Erythroblast (primary cell): ENCODE data around the gene ACSF3.

Experiments used
- DNase-seq, 2 experiments: peaks; one replicate each; lab custom pipeline; 2025; lab: John Stamatoyannopoulos, UW
- GATA1 ChIP-seq: IDR thresholded peaks from 2 replicates; pipeline ENCODE4 v1.6.1; 2011; ENCODE audit warnings: low read depth, mild to moderate bottlenecking, control low read depth, low read length, moderate library complexity
- POLR2A ChIP-seq: IDR thresholded peaks from 2 replicates; pipeline ENCODE4 v1.6.1; 2011; ENCODE audit warnings: mild to moderate bottlenecking, low read length

Gene ACSF3

GRCh38 chr16:89072548-89073130 is 21.0 kb upstream of the ACSF3 start:
- no peak for DNase-seq
- TF ChIP-seq GATA1 (no peak), POLR2A (no peak)

- no peak for DNase-seq
- TF ChIP-seq GATA1: no peak
- no peak for TF ChIP-seq POLR2A
Measured at GRCh38 chr16:89073346-89074071, 20.1 kb upstream of the ACSF3 start.

GRCh38 chr16:89074072-89074674 is 19.5 kb upstream of the ACSF3 start:
- peak; percentile 54 to 74 for DNase-seq

- DNase-seq: peak; percentile 26 to 54
- no peak for TF ChIP-seq GATA1
- no peak for TF ChIP-seq POLR2A
Measured at GRCh38 chr16:89074803-89075688, 18.6 kb upstream of the ACSF3 start.

GRCh38 chr16:89076159-89076558 is 17.5 kb upstream of the ACSF3 start:
- no peak for TF ChIP-seq POLR2A
- no peak for TF ChIP-seq GATA1
- DNase-seq: no peak

GRCh38 chr16:89077076-89077475 is 16.6 kb upstream of the ACSF3 start:
- no peak for DNase-seq
- TF ChIP-seq GATA1 (no peak), POLR2A (no peak)

- TF ChIP-seq POLR2A (no peak), GATA1 (no peak)
- DNase-seq: no peak
Measured at GRCh38 chr16:89078172-89078571, 15.5 kb upstream of the ACSF3 start.

- no peak for DNase-seq
- TF ChIP-seq GATA1: no peak
- no peak for TF ChIP-seq POLR2A
Measured at GRCh38 chr16:89079434-89079980, 14.1 kb upstream of the ACSF3 start.

- TF ChIP-seq POLR2A (no peak), GATA1 (no peak)
- no peak for DNase-seq
Measured at GRCh38 chr16:89080196-89080853, 13.3 kb upstream of the ACSF3 start.

- DNase-seq: no peak
- no peak for TF ChIP-seq POLR2A
Measured at GRCh38 chr16:89081556-89081955, 12.1 kb upstream of the ACSF3 start.

- DNase-seq: no peak
- no peak for TF ChIP-seq GATA1
- TF ChIP-seq POLR2A: no peak
Measured at GRCh38 chr16:89084411-89084810, 9.2 kb upstream of the ACSF3 start.

GRCh38 chr16:89084814-89085612 is 8.6 kb upstream of the ACSF3 start:
- TF ChIP-seq POLR2A: no peak
- TF ChIP-seq GATA1: no peak

More at GRCh38 chr16:89084814-89085612, 8.6 kb upstream of the ACSF3 start:
- no peak for DNase-seq
